GM12864 (cell line): ENCODE data around the gene C19orf12.

Experiments used
- DNase-seq: peaks from one replicate; pipeline ENCODE4 v3.0.0-alpha.2; 2011; ENCODE audit warnings: low read depth
- H3K4me3 ChIP-seq: 2 replicates; pipeline ENCODE4 v1.5.1; 2011; ENCODE audit warnings: mild to moderate bottlenecking, low read depth, low read length, control low read depth
- TF ChIP-seq, protein P1 (sequence below): IDR thresholded peaks from 2 replicates; pipeline ENCODE4 v1.5.1; 2011; ENCODE audit warnings: low read depth, mild to moderate bottlenecking, moderate library complexity, low read length, control low read depth, inconsistent platforms; ENCODE audit errors: missing control alignments

Gene C19orf12

DNA sequence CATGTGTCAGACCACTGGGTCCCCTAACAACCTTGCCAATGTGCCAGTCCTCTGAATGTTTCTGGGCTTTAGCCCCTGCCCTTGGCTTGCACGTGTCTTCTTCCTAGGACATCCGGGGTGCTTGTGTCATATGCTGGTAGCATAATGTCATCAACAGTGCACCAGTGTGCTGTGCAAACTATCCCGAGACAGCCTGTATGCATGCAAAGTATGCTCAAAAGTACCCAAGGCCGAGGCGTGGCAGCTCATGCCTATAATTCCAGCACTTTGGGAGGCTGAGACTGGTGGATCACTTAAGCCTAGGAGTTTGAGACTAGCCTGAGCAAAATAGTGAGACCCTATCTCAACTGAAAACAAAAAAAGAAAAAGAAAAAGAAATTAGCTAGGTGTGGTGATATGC, 20.8 kb upstream of the C19orf12 start:
- TF ChIP-seq, protein P1, sequence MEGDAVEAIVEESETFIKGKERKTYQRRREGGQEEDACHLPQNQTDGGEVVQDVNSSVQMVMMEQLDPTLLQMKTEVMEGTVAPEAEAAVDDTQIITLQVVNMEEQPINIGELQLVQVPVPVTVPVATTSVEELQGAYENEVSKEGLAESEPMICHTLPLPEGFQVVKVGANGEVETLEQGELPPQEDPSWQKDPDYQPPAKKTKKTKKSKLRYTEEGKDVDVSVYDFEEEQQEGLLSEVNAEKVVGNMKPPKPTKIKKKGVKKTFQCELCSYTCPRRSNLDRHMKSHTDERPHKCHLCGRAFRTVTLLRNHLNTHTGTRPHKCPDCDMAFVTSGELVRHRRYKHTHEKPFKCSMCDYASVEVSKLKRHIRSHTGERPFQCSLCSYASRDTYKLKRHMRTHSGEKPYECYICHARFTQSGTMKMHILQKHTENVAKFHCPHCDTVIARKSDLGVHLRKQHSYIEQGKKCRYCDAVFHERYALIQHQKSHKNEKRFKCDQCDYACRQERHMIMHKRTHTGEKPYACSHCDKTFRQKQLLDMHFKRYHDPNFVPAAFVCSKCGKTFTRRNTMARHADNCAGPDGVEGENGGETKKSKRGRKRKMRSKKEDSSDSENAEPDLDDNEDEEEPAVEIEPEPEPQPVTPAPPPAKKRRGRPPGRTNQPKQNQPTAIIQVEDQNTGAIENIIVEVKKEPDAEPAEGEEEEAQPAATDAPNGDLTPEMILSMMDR, result no peak
- no peak overlapping the region for H3K4me3 ChIP-seq
- no peak for DNase-seq

GRCh38 chr19:29731331-29731850, 16.3 kb upstream of the C19orf12 start:
- H3K4me3 ChIP-seq, result no peak overlapping the region
- TF ChIP-seq, protein P1, result no peak
- no peak for DNase-seq

- no peak overlapping the region for H3K4me3 ChIP-seq
- DNase-seq, result no peak
- TF ChIP-seq, protein P1, result no peak
These were observed 12.8 kb upstream of the C19orf12 start for GRCh38 chr19:29727906-29728305.

DNA sequence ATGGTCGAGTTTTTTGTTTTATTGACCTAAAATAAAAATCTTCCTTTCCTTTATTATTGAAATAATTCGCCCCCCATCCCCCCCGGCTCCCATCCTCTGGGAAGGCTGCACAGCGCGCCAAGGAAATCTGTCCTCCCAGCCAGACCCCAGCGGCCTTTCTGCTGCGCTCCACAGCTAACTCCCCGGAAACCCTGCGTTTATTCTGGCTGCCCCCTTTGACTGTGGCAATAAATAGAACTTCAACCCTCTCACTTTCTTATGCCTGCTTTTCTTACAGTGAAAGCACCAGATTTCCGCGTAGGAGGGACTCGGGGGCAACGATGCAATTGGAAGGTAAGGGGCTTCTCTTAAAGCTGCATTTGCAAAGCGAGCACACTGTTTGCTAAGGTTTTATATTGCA, 9.7 kb upstream of the C19orf12 start:
- no peak overlapping the region for H3K4me3 ChIP-seq
- TF ChIP-seq, protein P1, result no peak
- no peak for DNase-seq

DNA sequence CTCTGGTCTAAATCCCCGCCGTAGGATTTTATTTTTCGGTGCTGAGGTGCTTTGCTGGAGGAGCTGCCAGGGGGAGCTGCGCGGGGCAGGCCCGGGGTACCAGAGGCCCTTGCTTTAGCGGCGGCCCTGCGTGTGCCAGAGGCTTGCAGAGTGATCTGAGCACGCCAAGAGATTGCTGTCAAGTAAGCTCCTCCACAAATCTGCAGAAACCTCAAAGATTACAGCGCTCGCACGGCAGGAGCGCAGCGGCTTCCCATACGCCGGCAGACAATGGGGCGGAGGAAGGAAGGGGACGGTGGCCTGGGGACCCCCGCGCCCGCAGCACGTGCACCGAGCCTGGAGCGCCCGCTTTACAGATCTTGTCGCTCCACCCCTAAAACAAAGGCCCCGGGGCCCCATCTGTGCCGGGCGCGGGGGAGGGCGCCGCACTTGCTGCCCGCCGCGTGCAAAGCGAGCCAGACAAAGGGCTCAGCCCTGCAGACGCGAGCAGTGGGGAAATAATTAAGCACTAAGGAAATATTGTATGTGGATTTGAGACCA, 9.1 kb upstream of the C19orf12 start:
- TF ChIP-seq, protein P1, result no peak
- no peak for DNase-seq
- H3K4me3 ChIP-seq, result no peak overlapping the region

GRCh38 chr19:29717051-29717450, 2.0 kb upstream of the C19orf12 start:
- TF ChIP-seq, protein P1, result no peak
- no peak overlapping the region for H3K4me3 ChIP-seq
- no peak for DNase-seq
